HepG2 (cell line): ENCODE measurements around the gene AK3. TPM values are rescaled to one million over a fixed set of nuclear protein-coding genes. Genes with fewer than 3 reads are reported as not detected.
A peak's percentile ranks its signal among the peaks of the same experiment; 100 is the strongest.

ENCODE experiments used
- CSRNP1 ChIP-seq: sonication (generic); formaldehyde crosslinking; IDR thresholded peaks from 2 replicates; pipeline ENCODE4 v1.8.1; 2023; ENCODE audit warnings: mild to moderate bottlenecking, missing genetic modification reagents
- FLYWCH1 ChIP-seq: sonication (generic); formaldehyde crosslinking; IDR thresholded peaks from 2 replicates; pipeline ENCODE4 v1.8.1; 2023; ENCODE audit warnings: mild to moderate bottlenecking, missing genetic modification reagents
- HOMEZ ChIP-seq: IDR thresholded peaks from 2 replicates; pipeline ENCODE4 v1.6.1; 2016; ENCODE audit warnings: low read depth
- JARID2 ChIP-seq: sonication (generic); formaldehyde crosslinking; IDR thresholded peaks from 2 replicates; pipeline ENCODE4 v1.8.1; 2023; ENCODE audit warnings: missing genetic modification reagents, inconsistent platforms; ENCODE audit not compliant: insufficient replicate concordance
- NFIB ChIP-seq: sonication (generic); formaldehyde crosslinking; IDR thresholded peaks from 2 replicates; pipeline ENCODE4 v1.9.0; 2021; ENCODE audit warnings: missing genetic modification reagents, mild to moderate bottlenecking, borderline replicate concordance
- PHF21A ChIP-seq: sonication (generic); formaldehyde crosslinking; IDR thresholded peaks from 2 replicates; pipeline ENCODE4 v1.5.0; 2020; ENCODE audit warnings: mild to moderate bottlenecking, missing genetic modification reagents
- RFXANK ChIP-seq: IDR thresholded peaks from 2 replicates; pipeline ENCODE4 v1.6.1; 2016
- SIX4 ChIP-seq: sonication (generic); formaldehyde crosslinking; IDR thresholded peaks from 2 replicates; pipeline ENCODE4 v1.4.0; 2020; ENCODE audit warnings: missing genetic modification reagents
- SMYD3 ChIP-seq: sonication (generic); formaldehyde crosslinking; IDR thresholded peaks from 2 replicates; pipeline ENCODE4 v1.8.1; 2023; ENCODE audit warnings: mild to moderate bottlenecking, missing genetic modification reagents
- U2AF1 ChIP-seq: fragments of 200-400 bp; formaldehyde crosslinking; optimal IDR thresholded peaks from 2 replicates; pipeline ENCODE3; 2017; ENCODE audit warnings: mild to moderate bottlenecking, low read depth, low read length
- YEATS4 ChIP-seq: sonication (generic); formaldehyde crosslinking; IDR thresholded peaks from 2 replicates; pipeline ENCODE4 v1.4.0; 2020; ENCODE audit warnings: missing genetic modification reagents, borderline replicate concordance
- ZMAT5 ChIP-seq: sonication (generic); formaldehyde crosslinking; IDR thresholded peaks from 2 replicates; pipeline ENCODE4 v1.5.0; 2020; ENCODE audit warnings: mild to moderate bottlenecking, low read depth, missing genetic modification reagents, borderline replicate concordance
- ZNF24 ChIP-seq: fragments of 450-650 bp; IDR thresholded peaks from 2 replicates; pipeline ENCODE4 v1.6.1; 2017; ENCODE audit warnings: antibody characterized with exemption, mild to moderate bottlenecking
- ZNF251 ChIP-seq: sonication (generic); formaldehyde crosslinking; IDR thresholded peaks from 2 replicates; pipeline ENCODE4 v1.9.0; 2021; ENCODE audit warnings: mild to moderate bottlenecking, missing genetic modification reagents
- ZNF280B ChIP-seq: sonication (generic); formaldehyde crosslinking; IDR thresholded peaks from 2 replicates; pipeline ENCODE4 v1.5.0; 2020; ENCODE audit warnings: missing genetic modification reagents, mild to moderate bottlenecking, borderline replicate concordance
- ZNF282 ChIP-seq: fragments of 450-650 bp; IDR thresholded peaks from 2 replicates; pipeline ENCODE4 v1.6.1; 2018; ENCODE audit not compliant: partially characterized antibody
- ZNF362 ChIP-seq: sonication (generic); formaldehyde crosslinking; IDR thresholded peaks from 2 replicates; pipeline ENCODE4 v1.4.0; 2020; ENCODE audit warnings: missing genetic modification reagents, mild to moderate bottlenecking, borderline replicate concordance
- ZNF382 ChIP-seq: sonication (generic); formaldehyde crosslinking; IDR thresholded peaks from 2 replicates; pipeline ENCODE4 v1.5.0; 2020; ENCODE audit warnings: missing genetic modification reagents, mild to moderate bottlenecking, borderline replicate concordance
- ZNF644 ChIP-seq: IDR thresholded peaks from 2 replicates; pipeline ENCODE4 v1.6.1; 2016; ENCODE audit warnings: low read depth
- ZSCAN25 ChIP-seq: sonication (generic); formaldehyde crosslinking; IDR thresholded peaks from 2 replicates; pipeline ENCODE4 v1.8.0; 2022; ENCODE audit warnings: mild to moderate bottlenecking, missing genetic modification reagents
- ZUFSP ChIP-seq: sonication (generic); formaldehyde crosslinking; IDR thresholded peaks from 2 replicates; pipeline ENCODE4 v1.9.0; 2021; ENCODE audit warnings: missing genetic modification reagents, mild to moderate bottlenecking, borderline replicate concordance
- polyA plus RNA-seq, 8 experiments: library from polyadenylated mRNA; depleted of rRNA in 3 of 8; stranded (reverse) in 7 of 8; unstranded in 1 of 8; fragments of >200 nt; fragmentation: Illumina TruSeq in 4 of 8; extraction: Trizol in 4 of 8; gene quantifications; 2 replicates each; pipeline versions ENCODE4 v1.2.1 to v1.2.3, GENCODE V29; 2011 to 2016; ENCODE audit warnings: low read depth in 4 of 8, missing spikeins in 1 of 8, mixed read lengths in 1 of 8; ENCODE audit not compliant: insufficient read depth in 1 of 8
- total RNA-seq, 5 experiments: library from RNA; depleted of rRNA; stranded (reverse); fragments of >200 nt; fragmentation: Illumina TruSeq; extraction: Trizol; gene quantifications; 2 replicates each; pipeline ENCODE4 v1.2.3, GENCODE V29; 2016; ENCODE audit warnings: low read depth in 1 of 5

The AK3 gene
- total and polyA plus RNA-seq, 2 of the 13 experiments (the other 11 are each of a cell fraction or from before 2014, with no cell fraction given): 76.8 to 109 TPM

- no peak for TF ChIP-seq FLYWCH1 (CRISPR knock-in tag)
- TF ChIP-seq NFIB: no peak
- no peak; the same call in 1 of the 2 replicates for TF ChIP-seq SIX4 (CRISPR knock-in tag)
- TF ChIP-seq SMYD3 (CRISPR knock-in tag): peak; percentile 53; the same call in 1 of the 2 replicates
- peak; percentile 36; the same call in 1 of the 2 replicates for TF ChIP-seq ZNF362
- no peak for TF ChIP-seq ZNF282
- no peak for TF ChIP-seq ZUFSP (CRISPR knock-in tag)
- no peak for TF ChIP-seq ZNF280B (CRISPR knock-in tag)
- TF ChIP-seq ZNF382 (CRISPR knock-in tag): no peak
- peak; percentile 75 for TF ChIP-seq PHF21A
- TF ChIP-seq YEATS4 (CRISPR knock-in tag): peak; percentile 91
- no peak for TF ChIP-seq ZSCAN25
- TF ChIP-seq U2AF1: peak; percentile 73
- peak; percentile 91; the same call in 1 of the 2 replicates for TF ChIP-seq RFXANK
- TF ChIP-seq ZNF251: no peak
- TF ChIP-seq CSRNP1: peak; percentile 87
- TF ChIP-seq ZMAT5: no peak
- TF ChIP-seq HOMEZ (CRISPR knock-in tag): peak; percentile 71
- TF ChIP-seq ZNF644: no peak
- TF ChIP-seq JARID2 (CRISPR knock-in tag): no peak
- no peak for TF ChIP-seq ZNF24
Measured at GRCh38 chr9:4679268-4680172, 61.5 kb downstream of the AK3 start, which contains the start of gene CDC37L1 (continued).
